Measurements from ENCODE around the gene SP100. TPM values are rescaled to one million over a fixed set of nuclear protein-coding genes. Genes with fewer than 3 reads are reported as not detected.
"Not testable (repeated sequence)": the region's sequence is repeated elsewhere in the genome, so short reads cannot be mapped to it uniquely, and the experiment has no call there.

The SP100 gene
- not detected for total RNA-seq (ENCODE audit: unreplicated experiment)
- long read RNA-seq: 0 reads

- Mint-ChIP-seq H3K36me3 (ENCODE audit: unreplicated experiment) (no peaks in the 10 kb centered on the region), H3K9me3 (ENCODE audit: unreplicated experiment) (peaks cover 1% of the 10 kb centered on the region), H3K27me3 (ENCODE audit: unreplicated experiment) (peaks cover 5% of the 10 kb centered on the region), H3K4me1 (ENCODE audit: low read depth, unreplicated experiment) (no peaks in the 10 kb centered on the region), H3K4me3 (ENCODE audit: unreplicated experiment) (no peak within 1 kb of the TSS), H3K27ac (ENCODE audit: unreplicated experiment) (no peak within 1 kb of the TSS)
- no peak for TF ChIP-seq CTCF (IDR thresholded peaks at IDR 0.05; ENCODE audit: partially characterized antibody, unreplicated experiment)
- DNase-seq: no peak
Observed at GRCh38 chr2:230416061-230416721, at the start of gene SP100. Gene SP100 (plus strand): TSS chr2:230416201. CDS start chr2:230416297, 96 bp downstream.

DNA sequence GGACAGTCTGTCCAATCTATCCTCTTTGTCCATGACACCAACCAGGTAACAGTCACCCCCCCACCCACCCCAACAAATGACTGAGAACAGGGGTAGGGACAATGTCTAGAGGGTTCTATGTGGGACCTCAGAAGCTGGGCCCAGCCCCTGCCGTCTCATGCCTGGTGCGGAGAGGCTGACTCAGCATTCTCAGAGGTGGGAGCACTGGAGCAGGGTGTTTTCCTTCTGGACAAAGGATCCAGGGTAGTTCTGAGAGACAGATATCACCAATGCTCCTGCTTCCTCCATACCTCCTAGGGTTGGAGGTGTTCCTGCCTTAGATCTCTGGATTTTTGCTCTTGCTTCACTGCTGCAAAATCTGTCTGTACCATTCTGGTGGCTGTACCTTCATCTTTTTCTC, 33.9 kb upstream of the SP100 start:
- no peaks in the 10 kb centered on the region for H3K27me3 Mint-ChIP-seq (ENCODE audit: unreplicated experiment)
- no peaks in the 10 kb centered on the region for H3K4me1 Mint-ChIP-seq (ENCODE audit: low read depth, unreplicated experiment)
- no peaks in the 10 kb centered on the region for H3K9me3 Mint-ChIP-seq (ENCODE audit: unreplicated experiment)
- no peaks in the 10 kb centered on the region for H3K36me3 Mint-ChIP-seq (ENCODE audit: unreplicated experiment)
- no peak overlapping the region for H3K27ac Mint-ChIP-seq (ENCODE audit: unreplicated experiment)
- no peak for TF ChIP-seq CTCF (IDR thresholded peaks at IDR 0.05; ENCODE audit: partially characterized antibody, unreplicated experiment)
- H3K4me3 Mint-ChIP-seq (ENCODE audit: unreplicated experiment): no peak overlapping the region
- DNase-seq: no peak

DNA sequence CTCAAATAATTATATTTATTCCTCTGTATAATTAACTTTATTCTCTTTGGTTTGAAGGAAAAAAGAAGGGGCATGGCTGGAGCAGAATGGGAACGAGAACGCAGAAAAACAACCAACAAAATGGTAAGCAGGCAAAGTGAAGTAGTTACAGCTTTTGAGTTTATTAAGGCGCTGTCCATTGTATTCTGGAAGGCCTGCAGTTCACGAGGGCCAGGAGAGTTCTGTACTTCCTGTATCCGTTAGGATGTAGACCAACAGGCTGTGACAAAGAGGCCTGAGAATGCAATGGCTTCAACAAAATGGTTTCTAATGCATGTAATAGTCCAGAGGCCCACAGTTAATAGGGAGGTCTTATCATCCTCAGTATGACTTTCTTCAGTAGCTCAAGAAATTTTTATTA, 32.5 kb upstream of the SP100 start:
- Mint-ChIP-seq H3K27me3 (ENCODE audit: unreplicated experiment) (no peaks in the 10 kb centered on the region), H3K4me1 (ENCODE audit: low read depth, unreplicated experiment) (no peaks in the 10 kb centered on the region), H3K9me3 (ENCODE audit: unreplicated experiment) (no peaks in the 10 kb centered on the region), H3K4me3 (ENCODE audit: unreplicated experiment) (no peak overlapping the region), H3K27ac (ENCODE audit: unreplicated experiment) (no peak overlapping the region), H3K36me3 (ENCODE audit: unreplicated experiment) (no peaks in the 10 kb centered on the region)
- TF ChIP-seq CTCF (IDR thresholded peaks at IDR 0.05; ENCODE audit: partially characterized antibody, unreplicated experiment): no peak
- DNase-seq: no peak

- Mint-ChIP-seq H3K4me1 (ENCODE audit: low read depth, unreplicated experiment) (no peaks in the 10 kb centered on the region), H3K27me3 (ENCODE audit: unreplicated experiment) (no peaks in the 10 kb centered on the region), H3K4me3 (ENCODE audit: unreplicated experiment) (no peak overlapping the region), H3K27ac (ENCODE audit: unreplicated experiment) (no peak overlapping the region), H3K36me3 (ENCODE audit: unreplicated experiment) (no peaks in the 10 kb centered on the region), H3K9me3 (ENCODE audit: unreplicated experiment) (no peaks in the 10 kb centered on the region)
- DNase-seq: no peak
- no peak for TF ChIP-seq CTCF (IDR thresholded peaks at IDR 0.05; ENCODE audit: partially characterized antibody, unreplicated experiment)
Observed at GRCh38 chr2:230384986-230385385, 31.0 kb upstream of the SP100 start.

DNA sequence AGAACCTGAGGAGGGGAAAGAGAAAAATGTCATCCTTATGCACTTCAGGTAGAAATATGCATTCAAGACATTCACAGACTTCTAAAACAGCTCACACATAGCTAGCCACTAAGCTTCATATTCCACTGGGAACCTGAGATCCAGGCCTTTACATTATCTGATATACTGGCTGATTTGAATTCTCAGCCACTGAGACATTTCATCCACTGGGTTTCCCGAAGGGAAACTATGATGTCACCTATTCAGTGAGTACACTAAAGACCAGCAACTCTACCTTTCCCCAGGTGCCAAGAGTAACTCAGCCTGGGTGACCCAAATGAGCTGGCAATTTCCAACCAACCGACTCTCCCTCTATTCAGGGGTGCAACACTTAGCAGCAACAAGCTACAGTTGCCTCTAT, 21.7 kb upstream of the SP100 start:
- no peaks in the 10 kb centered on the region for H3K27me3 Mint-ChIP-seq (ENCODE audit: unreplicated experiment)
- H3K36me3 Mint-ChIP-seq (ENCODE audit: unreplicated experiment): no peaks in the 10 kb centered on the region
- no peak overlapping the region for H3K4me3 Mint-ChIP-seq (ENCODE audit: unreplicated experiment)
- TF ChIP-seq CTCF (IDR thresholded peaks at IDR 0.05; ENCODE audit: partially characterized antibody, unreplicated experiment): no peak
- no peaks in the 10 kb centered on the region for H3K9me3 Mint-ChIP-seq (ENCODE audit: unreplicated experiment)
- DNase-seq: no peak
- H3K4me1 Mint-ChIP-seq (ENCODE audit: low read depth, unreplicated experiment): no peaks in the 10 kb centered on the region
- H3K27ac Mint-ChIP-seq (ENCODE audit: unreplicated experiment): no peak overlapping the region

DNA sequence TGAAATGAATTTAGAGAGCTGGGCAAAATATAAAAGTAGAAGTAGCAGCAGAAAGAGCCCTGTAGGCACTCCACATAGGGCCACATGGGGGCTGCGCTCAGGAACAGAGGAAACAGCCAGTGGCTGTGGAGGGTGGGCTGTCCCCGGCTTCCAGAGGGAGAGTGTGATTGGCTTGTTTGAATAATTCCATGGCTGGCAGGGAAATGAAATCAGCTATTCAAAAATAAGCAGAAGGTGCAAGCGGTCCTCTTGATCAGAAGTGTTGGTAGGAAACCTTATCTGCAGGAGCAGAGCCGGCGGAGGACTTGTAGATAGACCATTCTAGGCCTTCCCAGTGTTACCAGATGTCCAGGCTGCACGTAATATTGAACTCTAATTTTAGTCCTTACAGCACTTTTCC, 17.3 kb upstream of the SP100 start:
- H3K36me3 Mint-ChIP-seq (ENCODE audit: unreplicated experiment); DNase-seq; H3K27me3 Mint-ChIP-seq (ENCODE audit: unreplicated experiment); H3K4me1 Mint-ChIP-seq (ENCODE audit: low read depth, unreplicated experiment); H3K27ac Mint-ChIP-seq (ENCODE audit: unreplicated experiment); H3K9me3 Mint-ChIP-seq (ENCODE audit: unreplicated experiment); H3K4me3 Mint-ChIP-seq (ENCODE audit: unreplicated experiment): not testable (repeated sequence)

Measured in glutamatergic neuron (in vitro differentiated cells).